ENCODE data around the gene ZNF225.
"Not testable (repeated sequence)": the region's sequence is repeated elsewhere in the genome, so short reads cannot be mapped to it uniquely, and the experiment has no call there.

The ZNF225 gene

GRCh38 chr19:44164327-44164672 lies 51.1 kb downstream of the ZNF225 start:
- DNase-seq: no peak

DNA sequence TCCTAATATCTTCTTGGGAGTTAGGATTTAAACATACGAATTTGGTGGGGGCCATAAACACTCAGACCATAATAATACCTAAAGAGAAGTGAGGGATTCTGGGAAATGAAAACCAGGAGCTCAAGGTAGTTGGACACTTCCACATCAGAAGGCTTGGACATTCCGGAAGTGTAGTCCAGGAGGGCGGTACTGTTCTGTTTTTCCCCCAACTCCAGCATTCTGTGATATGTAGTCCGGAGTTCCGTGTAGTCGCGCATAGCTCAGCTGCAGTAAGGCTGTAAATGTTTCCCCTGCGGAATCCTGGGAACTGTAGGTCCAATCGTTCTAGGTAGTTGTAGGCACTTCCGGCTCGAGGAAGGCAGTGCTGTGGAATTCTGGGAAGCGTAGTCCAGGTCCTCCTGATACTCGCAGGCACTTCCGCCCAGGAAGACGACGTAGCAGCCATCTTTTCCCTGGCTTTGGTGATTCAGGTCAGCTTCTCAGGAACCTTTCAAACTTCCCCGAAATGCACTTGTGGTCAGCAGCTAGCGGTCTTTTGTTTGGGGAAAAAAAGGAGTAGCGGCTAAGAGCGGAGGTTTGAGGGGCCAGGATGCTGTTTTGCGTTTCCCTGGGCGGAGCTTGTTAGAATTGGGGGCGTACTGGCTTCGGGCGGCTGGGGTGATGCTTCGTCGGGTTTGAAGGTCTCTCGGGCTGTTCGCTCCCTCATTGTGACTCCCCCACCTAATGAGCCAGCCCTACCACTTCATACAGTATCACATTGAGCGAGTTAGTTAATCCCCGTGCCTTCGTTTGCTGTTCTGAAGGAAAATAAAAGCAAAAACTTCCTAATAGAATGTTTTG lies 51.7 kb downstream of the ZNF225 start, which contains the start of gene ZNF226:
Gene ZNF226, plus strand, starts transcription at position 428 of the 840 bp plus-strand sequence. CDS start 4,981 bp downstream, outside the sequence.
- peak; percentile 75 for DNase-seq

DNA sequence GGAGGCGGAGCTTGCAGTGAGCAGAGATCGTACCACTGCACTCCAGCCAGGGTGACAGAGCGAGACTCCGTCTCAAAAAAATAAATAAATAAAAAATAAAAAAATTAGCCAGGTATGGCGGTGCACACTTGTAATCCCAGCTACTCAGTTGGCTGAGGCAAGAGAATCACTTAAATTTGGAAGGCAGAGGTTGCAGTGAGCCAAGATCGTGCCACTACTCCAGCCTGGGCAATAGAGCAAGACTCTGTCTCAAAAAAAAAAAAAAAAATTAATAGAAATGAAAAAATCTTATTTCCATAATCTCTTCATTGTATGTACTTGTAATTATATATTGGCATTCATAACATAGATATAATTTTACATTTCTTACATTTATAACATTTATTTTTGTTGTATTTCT lies 57.5 kb downstream of the ZNF225 start:
- DNase-seq: not testable (repeated sequence)

GRCh38 chr19:44176590-44176989 lies 63.4 kb downstream of the ZNF225 start:
- no peak for DNase-seq

DNA sequence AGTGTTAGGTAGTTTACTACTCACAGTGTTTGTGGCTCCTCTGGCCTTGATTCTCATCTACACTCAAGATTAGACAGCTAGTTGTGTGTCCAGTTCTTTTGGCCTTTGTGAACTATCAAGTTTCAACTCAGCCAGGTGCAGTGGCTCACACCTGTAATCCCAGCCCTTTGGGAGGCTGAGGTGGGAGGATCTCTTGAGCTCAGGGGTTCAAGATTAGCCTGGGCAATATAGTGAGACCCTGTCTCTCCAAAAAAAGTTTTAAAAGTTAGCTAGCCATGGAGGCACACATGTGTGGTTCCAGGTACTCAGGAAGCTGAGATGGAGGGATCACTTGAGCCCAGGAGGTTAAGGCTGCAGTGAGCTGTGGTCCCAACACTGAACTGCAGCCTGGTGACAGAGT lies 67.8 kb downstream of the ZNF225 start:
- no peak for DNase-seq

DNA sequence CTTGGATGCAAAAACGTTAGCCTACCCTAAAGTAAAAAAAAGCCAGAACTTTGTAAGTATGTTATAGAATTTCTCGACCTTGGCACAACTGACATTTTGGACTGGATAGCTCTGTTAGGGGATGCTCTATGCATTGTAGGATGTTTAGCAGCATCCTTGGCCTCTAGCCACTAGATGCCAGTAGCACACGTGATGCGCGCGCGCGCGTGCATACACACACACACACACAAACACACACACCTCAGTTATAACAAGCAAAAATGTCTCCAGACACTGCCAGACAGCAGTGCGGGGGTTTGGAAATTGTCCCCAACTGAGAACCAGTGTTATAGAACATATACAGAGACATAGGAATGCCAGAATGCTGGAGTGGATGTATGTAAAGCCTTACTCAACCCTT lies 68.9 kb downstream of the ZNF225 start:
- no peak for DNase-seq

Data from activated CD8-positive, alpha-beta memory T cell treated with anti-CD3 and anti-CD28 coated beads, Interleukin-2, amount 50 U/mL, for 4 hours (primary cell).